KOPT-K1 (cell line): ENCODE measurements around the gene TPRG1.

ENCODE experiments used
- H3K27ac ChIP-seq: fragments of 200-600 bp; sonication (generic); 2 replicates; pipeline ENCODE4 v1.5.1; 2016; ENCODE audit warnings: antibody characterized with exemption, mild to moderate bottlenecking, low read depth, low read length; ENCODE audit not compliant: poor library complexity, severe bottlenecking
- H3K36me3 ChIP-seq: fragments of 200-600 bp; sonication (generic); 2 replicates; pipeline ENCODE4 v1.5.1; 2017; ENCODE audit warnings: antibody characterized with exemption, mild to moderate bottlenecking, low read length, moderate library complexity; ENCODE audit not compliant: insufficient read depth
- H3K9me3 ChIP-seq: fragments of 200-600 bp; sonication (generic); 2 replicates; pipeline ENCODE4 v1.5.1; 2017; ENCODE audit warnings: antibody characterized with exemption, low read length, mild to moderate bottlenecking; ENCODE audit not compliant: insufficient read depth, poor library complexity, severe bottlenecking

TPRG1 gene

GRCh38 chr3:189148081-189148507, 23.7 kb upstream of the TPRG1 start:
- H3K9me3 ChIP-seq = no peaks in the 10 kb centered on the region
- no peaks in the 10 kb centered on the region for H3K36me3 ChIP-seq
- H3K27ac ChIP-seq = no peak overlapping the region

DNA sequence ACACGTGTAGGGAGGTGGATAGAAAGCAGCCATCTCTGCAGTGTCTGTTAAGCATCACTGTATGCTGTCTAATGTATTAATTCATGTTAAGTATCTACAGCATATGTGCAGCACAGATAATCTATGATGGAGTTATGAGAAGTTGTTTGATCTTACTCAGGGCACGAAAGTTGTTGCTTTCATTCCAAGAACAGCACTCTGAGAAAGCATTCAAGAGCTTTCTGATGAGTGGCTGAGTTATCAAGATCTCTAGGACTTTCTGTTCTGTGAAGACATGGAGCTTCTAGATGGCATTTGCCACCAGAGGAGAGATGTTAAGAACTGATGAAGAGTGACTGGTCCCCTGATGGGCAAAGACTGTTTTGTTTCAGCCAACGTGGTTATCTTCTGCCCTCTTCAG, 22.6 kb upstream of the TPRG1 start:
- Histone ChIP-seq H3K9me3 (no peaks in the 10 kb centered on the region), H3K27ac (no peak overlapping the region)

GRCh38 chr3:189157232-189158007, 14.4 kb upstream of the TPRG1 start:
- H3K27ac ChIP-seq = no peak overlapping the region
- H3K36me3 ChIP-seq = no peaks in the 10 kb centered on the region
- H3K9me3 ChIP-seq = no peaks in the 10 kb centered on the region

More for the DNA sequence above, 22.6 kb upstream of the TPRG1 start:
- H3K36me3 ChIP-seq = no peaks in the 10 kb centered on the region

DNA sequence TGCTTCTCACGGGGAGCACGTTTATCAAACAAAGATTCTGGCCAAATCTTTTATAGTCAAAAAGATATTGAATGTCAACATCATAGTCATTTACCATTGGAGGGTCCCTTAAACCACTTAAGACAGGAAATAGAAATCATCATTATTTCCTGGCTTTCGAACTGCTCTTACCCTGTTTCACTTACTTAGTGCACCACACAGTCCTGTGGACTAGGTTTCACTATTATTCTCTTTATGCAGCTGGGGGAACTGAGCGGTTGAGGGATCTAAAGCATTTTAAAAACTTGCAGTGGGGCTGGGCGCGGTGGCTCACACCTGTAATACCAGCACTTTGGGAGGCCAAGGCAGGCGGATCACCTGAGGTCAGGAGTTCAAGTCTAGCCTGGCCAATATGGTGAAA, 13.7 kb upstream of the TPRG1 start:
- Histone ChIP-seq H3K27ac (no peak overlapping the region), H3K36me3 (no peaks in the 10 kb centered on the region), H3K9me3 (no peaks in the 10 kb centered on the region)

GRCh38 chr3:189160519-189161309, 11.1 kb upstream of the TPRG1 start:
- H3K36me3 ChIP-seq = no peaks in the 10 kb centered on the region
- H3K9me3 ChIP-seq = no peaks in the 10 kb centered on the region
- H3K27ac ChIP-seq = no peak overlapping the region

GRCh38 chr3:189165092-189165612, 6.6 kb upstream of the TPRG1 start:
- Histone ChIP-seq H3K27ac (no peak overlapping the region), H3K36me3 (no peaks in the 10 kb centered on the region), H3K9me3 (no peaks in the 10 kb centered on the region)

GRCh38 chr3:189166321-189166720, 5.5 kb upstream of the TPRG1 start:
- Histone ChIP-seq H3K27ac (no peak overlapping the region), H3K36me3 (no peaks in the 10 kb centered on the region), H3K9me3 (no peaks in the 10 kb centered on the region)

- Histone ChIP-seq H3K9me3 (no peaks in the 10 kb centered on the region), H3K36me3 (no peaks in the 10 kb centered on the region), H3K27ac (no peak overlapping the region)
These were observed 4.6 kb upstream of the TPRG1 start for GRCh38 chr3:189167027-189167766.

DNA sequence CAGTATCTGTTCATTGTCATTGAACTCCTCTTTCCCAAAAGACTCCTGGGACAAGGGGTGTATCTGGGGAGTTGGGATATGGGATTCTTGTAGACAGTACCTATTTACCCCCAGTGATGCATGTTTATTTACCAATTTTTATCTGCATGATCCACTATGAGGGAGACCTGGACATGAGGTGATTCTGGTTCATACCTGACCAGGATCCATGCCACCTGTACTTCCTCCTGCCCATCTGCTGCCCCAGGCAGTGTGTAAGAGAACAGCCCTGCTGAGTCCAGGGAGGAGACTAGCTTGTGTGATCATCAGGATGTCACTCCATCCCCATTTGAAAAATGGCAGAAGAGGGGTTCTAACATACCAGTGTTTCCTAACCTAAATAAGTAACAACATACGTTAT, 3.1 kb upstream of the TPRG1 start:
- no peak overlapping the region for H3K27ac ChIP-seq
- no peaks in the 10 kb centered on the region for H3K36me3 ChIP-seq

GRCh38 chr3:189169728-189170127, 2.0 kb upstream of the TPRG1 start:
- H3K36me3 ChIP-seq = no peaks in the 10 kb centered on the region
- no peaks in the 10 kb centered on the region for H3K9me3 ChIP-seq
- no peak overlapping the region for H3K27ac ChIP-seq

More for the DNA sequence above, 3.1 kb upstream of the TPRG1 start:
- no peaks in the 10 kb centered on the region for H3K9me3 ChIP-seq

GRCh38 chr3:189170559-189170958, 1.2 kb upstream of the TPRG1 start:
- Histone ChIP-seq H3K9me3 (no peaks in the 10 kb centered on the region), H3K27ac (no peak overlapping the region), H3K36me3 (no peaks in the 10 kb centered on the region)

GRCh38 chr3:189172668-189173419, 1.1 kb downstream of the TPRG1 start:
- no peaks in the 10 kb centered on the region for H3K36me3 ChIP-seq
- H3K27ac ChIP-seq = no peak overlapping the region
- no peaks in the 10 kb centered on the region for H3K9me3 ChIP-seq

DNA sequence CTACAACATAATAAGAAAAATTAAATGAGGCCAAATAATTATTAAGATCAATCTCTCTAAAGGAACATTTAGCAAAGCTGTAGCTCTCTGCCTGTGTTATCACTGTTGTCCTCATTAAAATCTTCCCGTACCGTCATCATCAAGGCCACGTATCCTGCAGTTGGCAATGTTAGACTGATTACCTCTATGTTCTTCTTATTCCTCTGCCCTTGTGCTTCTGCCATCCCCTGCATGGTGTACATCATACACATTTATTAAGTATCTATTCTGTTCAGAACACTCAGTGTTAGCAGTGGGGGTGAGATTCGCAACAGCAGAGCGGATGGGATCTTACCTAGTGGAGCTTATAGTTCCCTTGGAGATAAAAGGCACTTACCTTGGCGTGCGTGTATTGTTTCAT, 12.8 kb downstream of the TPRG1 start:
- no peak overlapping the region for H3K27ac ChIP-seq
- no peaks in the 10 kb centered on the region for H3K36me3 ChIP-seq
- peaks cover 37% of the 10 kb centered on the region for H3K9me3 ChIP-seq

DNA sequence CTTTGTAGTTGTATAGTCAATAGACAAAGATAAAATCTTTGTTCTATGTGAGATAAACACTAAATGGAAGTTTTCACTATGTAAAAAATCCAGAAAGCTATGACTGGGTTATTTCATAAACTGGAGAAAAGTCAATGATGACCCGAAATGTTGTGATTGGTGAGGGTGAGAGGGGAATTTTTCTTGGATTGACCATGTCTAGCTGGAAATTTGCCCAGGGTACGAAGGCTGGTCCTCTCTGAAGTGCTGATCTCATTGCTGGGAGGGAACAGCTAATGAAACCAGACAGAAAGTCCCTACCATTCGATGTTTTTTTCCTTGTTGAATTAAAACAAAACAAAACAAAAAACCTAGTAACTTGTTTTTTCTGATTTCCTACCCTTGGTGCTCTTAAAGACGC, 14.3 kb downstream of the TPRG1 start:
- no peak overlapping the region for H3K27ac ChIP-seq
- H3K36me3 ChIP-seq = no peaks in the 10 kb centered on the region
- H3K9me3 ChIP-seq = peaks cover 25% of the 10 kb centered on the region
